Thymus (tissue), 11 donors: Measurements from ENCODE around the gene CHTF18. TPM values are rescaled to one million over a fixed set of nuclear protein-coding genes. Genes with fewer than 3 reads are reported as not detected.
A peak's percentile ranks its signal among the peaks of the same experiment; 100 is the strongest.
"Not testable (repeated sequence)": the region's sequence is repeated elsewhere in the genome, so short reads cannot be mapped to it uniquely, and the experiment has no call there.

Experiments
- DNase-seq, 9 donors: peaks; one replicate each; pipeline ENCODE4 v3.0.0-alpha.2; 2013; ENCODE audit warnings: low spot score in 9 of 9, low read depth in 6 of 9, missing footprints in 1 of 9
- H3K27ac ChIP-seq, 2 donors: one replicate each; pipeline ENCODE4 v1.5.1; 2013; ENCODE audit warnings: control low read depth in 1 of 2, low read depth in 1 of 2, low read length in 1 of 2, mild to moderate bottlenecking in 1 of 2, moderate library complexity in 1 of 2
- H3K27me3 ChIP-seq, 2 donors: one replicate each; pipeline ENCODE4 v1.5.1; 2013; ENCODE audit warnings: low read length in 1 of 2; ENCODE audit not compliant: control insufficient read depth in 2 of 2, insufficient read depth in 1 of 2
- H3K36me3 ChIP-seq, 2 donors: one replicate each; pipeline ENCODE4 v1.5.1; 2013; ENCODE audit warnings: low read length in 1 of 2, mild to moderate bottlenecking in 1 of 2, moderate library complexity in 1 of 2; ENCODE audit not compliant: control insufficient read depth in 2 of 2, insufficient read depth in 2 of 2
- H3K4me1 ChIP-seq, 2 donors: one replicate each; pipeline ENCODE4 v1.5.1; 2013; ENCODE audit warnings: low read length in 2 of 2; ENCODE audit not compliant: control insufficient read depth in 2 of 2, insufficient read depth in 2 of 2
- H3K4me3 ChIP-seq, 2 donors: one replicate each; pipeline ENCODE4 v1.5.1; 2013; ENCODE audit warnings: low read length in 2 of 2, control low read depth in 1 of 2, mild to moderate bottlenecking in 1 of 2
- H3K9me3 ChIP-seq, 2 donors: one replicate each; pipeline ENCODE4 v1.5.1; 2013; ENCODE audit warnings: low read length in 1 of 2, mild to moderate bottlenecking in 1 of 2; ENCODE audit not compliant: control insufficient read depth in 2 of 2, insufficient read depth in 1 of 2
- WGBS: extraction: QIAGEN DNeasy Blood & Tissue Kit; methylation state at CpG from one replicate; pipeline ENCODE4 v1.1.7; 2013; 5-methylcytosine and 5-hydroxymethylcytosine counted together
- polyA plus RNA-seq: library from polyadenylated mRNA; stranded (reverse); fragments of 200-250 nt; gene quantifications from one replicate; pipeline ENCODE4 v1.2.3, GENCODE V29; 2013
- total RNA-seq: library from RNA; stranded (reverse); fragments of 120-200 nt; gene quantifications from one replicate; pipeline ENCODE4 v1.2.4, GENCODE V29; 2013
- donor health status: healthy.

CHTF18 gene
- total and polyA plus RNA-seq, 2 donors: 20.4 to 38.8 TPM

DNA sequence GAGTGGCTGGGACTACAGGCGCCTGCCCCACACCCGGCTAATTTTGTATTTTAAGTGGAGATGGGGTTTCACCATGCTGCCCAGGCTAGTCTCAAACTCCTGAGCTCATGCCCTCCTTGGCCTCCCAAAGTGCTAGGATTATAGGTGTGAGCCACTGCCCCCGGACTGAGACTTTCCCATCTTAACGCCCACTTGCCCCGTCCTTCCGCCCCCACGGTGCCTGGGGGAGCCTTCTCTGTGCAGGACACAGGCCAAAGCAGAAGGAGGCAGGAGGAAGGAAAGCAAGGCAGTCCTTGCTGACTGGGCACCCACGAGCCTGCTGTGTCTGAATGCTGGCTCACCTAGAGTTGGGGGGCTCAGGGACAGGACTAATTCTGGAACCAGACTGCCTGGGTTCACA, 29.7 kb downstream of the CHTF18 start:
- DNase-seq: no peak
- H3K36me3 ChIP-seq: no peaks in the 10 kb centered on the region
- H3K27me3 ChIP-seq: peaks cover 25 to 59% of the 10 kb centered on the region in 2 donors
- no peak overlapping the region for H3K4me3 ChIP-seq
- 79% methylated on average over 8 of the region's 8 CpGs for WGBS
- no peaks in the 10 kb centered on the region for H3K9me3 ChIP-seq
- peaks cover 0 to 15% of the 10 kb centered on the region in 2 donors for H3K4me1 ChIP-seq
- H3K27ac ChIP-seq: no peak overlapping the region

DNA sequence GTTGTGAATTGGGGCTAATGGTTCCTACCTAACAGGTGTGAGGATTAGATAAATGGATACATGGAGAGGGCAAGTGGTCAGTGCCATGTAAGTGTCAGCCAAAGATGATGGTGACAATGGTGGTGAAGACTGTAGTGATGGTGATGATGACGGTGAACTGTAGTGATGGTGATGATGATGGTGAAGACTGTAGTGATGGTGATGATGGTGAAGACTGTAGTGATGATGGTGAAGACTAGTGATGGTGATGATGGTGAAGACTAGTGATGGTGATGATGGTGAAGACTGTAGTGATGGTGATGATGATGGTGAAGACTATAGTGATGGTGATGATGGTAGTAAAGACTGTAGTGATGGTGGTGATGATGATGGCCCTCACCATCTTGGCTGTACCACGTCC, 30.2 kb downstream of the CHTF18 start:
- H3K36me3 ChIP-seq: no peaks in the 10 kb centered on the region
- no peak overlapping the region for H3K4me3 ChIP-seq
- 89% methylated on average over 2 of the region's 2 CpGs for WGBS
- H3K9me3 ChIP-seq: no peaks in the 10 kb centered on the region
- DNase-seq: no peak
- H3K4me1 ChIP-seq: peaks cover 0 to 15% of the 10 kb centered on the region in 2 donors
- peaks cover 21 to 55% of the 10 kb centered on the region in 2 donors for H3K27me3 ChIP-seq
- no peak overlapping the region for H3K27ac ChIP-seq

DNA sequence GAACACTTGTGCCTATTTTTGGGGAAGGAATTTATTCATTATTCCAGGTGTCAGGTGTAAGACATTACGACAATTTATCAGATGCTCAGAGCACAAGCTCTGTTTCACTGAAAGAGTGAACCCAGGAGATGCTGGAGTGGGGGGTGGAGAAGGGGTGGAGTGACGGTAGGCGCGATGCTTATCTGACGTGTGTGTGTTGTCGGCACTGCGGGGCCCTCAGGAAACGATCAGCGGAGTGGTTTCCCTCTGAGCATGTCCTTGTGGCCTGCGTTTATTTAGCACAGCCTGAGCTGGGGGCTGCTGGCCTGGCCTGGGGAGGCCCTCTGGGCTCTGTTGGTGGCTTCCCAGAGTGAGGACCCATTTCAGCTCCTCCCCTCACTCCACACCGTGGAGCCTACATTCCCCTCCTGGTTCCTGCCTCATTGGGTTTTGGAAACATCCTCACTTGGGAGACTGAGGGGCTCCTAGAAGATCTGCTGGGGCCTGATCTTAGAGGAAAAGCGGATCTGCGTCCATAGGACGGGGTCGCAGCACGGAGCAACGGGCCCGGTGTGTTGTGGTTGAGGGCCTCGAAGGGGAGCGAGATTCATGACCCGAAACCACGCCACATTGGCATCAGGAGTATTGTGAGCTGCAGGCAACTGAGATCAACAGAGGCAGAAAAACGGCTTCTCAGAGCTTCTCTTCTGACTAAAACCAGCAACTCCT, 31.1 kb downstream of the CHTF18 start:
- Histone ChIP-seq H3K27ac (peak overlapping the region in 1 of 2 donors; percentile 70), H3K4me1 (peaks cover 0 to 15% of the 10 kb centered on the region in 2 donors), H3K27me3 (peaks cover 12 to 49% of the 10 kb centered on the region in 2 donors), H3K9me3 (no peaks in the 10 kb centered on the region), H3K4me3 (peak overlapping the region in 1 of 2 donors; percentile 4), H3K36me3 (no peaks in the 10 kb centered on the region)
- WGBS: 4% methylated on average over 23 of the region's 23 CpGs
- peak in 2 of 9 donors; percentile 61 to 74 for DNase-seq

DNA sequence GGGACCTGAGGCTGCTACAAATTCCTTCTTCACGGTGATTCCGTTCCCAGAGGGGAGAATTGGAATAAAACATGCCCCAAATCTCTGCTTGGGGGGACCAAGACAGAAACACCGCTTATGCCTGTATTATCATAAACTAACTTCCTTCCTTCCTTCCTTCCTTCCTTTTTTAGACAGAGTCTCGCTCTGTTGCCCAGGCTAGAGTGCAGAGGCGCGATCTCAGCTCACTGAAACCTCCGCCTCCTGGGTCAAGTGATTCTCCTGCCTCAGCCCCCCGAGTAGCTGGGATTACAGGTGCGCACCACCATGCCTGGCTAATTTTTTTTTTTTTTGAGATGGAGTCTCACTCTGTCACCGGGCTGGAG, 31.6 kb downstream of the CHTF18 start:
- not testable (repeated sequence) for H3K9me3 ChIP-seq, H3K4me3 ChIP-seq, DNase-seq, H3K36me3 ChIP-seq
- H3K4me1 ChIP-seq: peaks cover 0 to 15% of the 10 kb centered on the region in 2 donors
- peaks cover 9 to 44% of the 10 kb centered on the region in 2 donors for H3K27me3 ChIP-seq
- H3K27ac ChIP-seq: peak overlapping the region in 1 of 2 donors; percentile 70
- WGBS: 43% methylated on average over 10 of the region's 10 CpGs

DNA sequence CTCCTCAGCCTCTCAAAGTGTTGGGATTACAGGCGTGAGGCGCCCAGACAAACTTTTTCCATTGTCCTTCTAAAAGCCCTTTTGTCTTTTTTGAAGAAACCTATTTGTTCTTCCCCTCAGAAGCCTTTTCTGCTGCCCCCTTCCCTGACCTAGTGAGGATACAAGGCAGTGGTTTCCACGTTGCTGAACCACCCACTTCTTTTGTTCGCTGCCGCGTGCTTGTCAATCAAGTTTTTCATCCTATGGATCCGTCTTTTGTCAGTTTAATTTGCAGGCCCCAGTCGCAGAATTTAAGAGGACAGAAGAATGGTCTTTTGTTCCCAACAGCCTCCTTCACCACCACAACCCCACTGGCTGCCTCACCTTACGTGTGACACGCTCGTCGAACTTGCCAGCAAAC, 32.3 kb downstream of the CHTF18 start:
- DNase-seq: no peak
- WGBS: 93% methylated on average over 12 of the region's 12 CpGs
- no peak overlapping the region for H3K4me3 ChIP-seq
- H3K4me1 ChIP-seq: peaks cover 0 to 15% of the 10 kb centered on the region in 2 donors
- H3K27me3 ChIP-seq: peaks cover 9 to 41% of the 10 kb centered on the region in 2 donors
- H3K36me3 ChIP-seq: no peaks in the 10 kb centered on the region
- no peaks in the 10 kb centered on the region for H3K9me3 ChIP-seq
- H3K27ac ChIP-seq: no peak overlapping the region

DNA sequence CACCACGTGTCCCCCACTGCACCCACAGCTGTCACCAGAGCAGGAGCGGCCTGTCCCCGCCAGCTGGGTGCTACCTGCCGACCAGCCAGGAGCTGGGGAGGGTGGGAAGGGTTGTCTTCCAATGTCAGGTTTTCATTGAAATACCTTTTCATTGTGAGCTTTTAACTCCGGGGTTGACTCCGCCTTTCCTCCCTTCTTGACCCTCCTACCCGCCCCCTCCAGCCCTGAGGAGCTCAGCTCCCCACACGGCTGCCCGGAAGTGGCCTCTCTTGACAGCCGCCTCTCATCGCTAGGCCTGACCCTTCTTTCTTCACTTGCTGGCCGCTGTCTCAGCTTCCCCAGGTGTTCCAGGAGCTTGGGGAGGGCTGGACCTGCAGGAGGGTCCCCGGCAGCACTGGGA, 33.3 kb downstream of the CHTF18 start:
- H3K9me3 ChIP-seq: no peaks in the 10 kb centered on the region
- H3K27ac ChIP-seq: no peak overlapping the region
- H3K27me3 ChIP-seq: peaks cover 5 to 33% of the 10 kb centered on the region in 2 donors
- no peaks in the 10 kb centered on the region for H3K36me3 ChIP-seq
- no peak overlapping the region for H3K4me3 ChIP-seq
- 84% methylated on average over 13 of the region's 13 CpGs for WGBS
- H3K4me1 ChIP-seq: peaks cover 0 to 15% of the 10 kb centered on the region in 2 donors
- no peak for DNase-seq

DNA sequence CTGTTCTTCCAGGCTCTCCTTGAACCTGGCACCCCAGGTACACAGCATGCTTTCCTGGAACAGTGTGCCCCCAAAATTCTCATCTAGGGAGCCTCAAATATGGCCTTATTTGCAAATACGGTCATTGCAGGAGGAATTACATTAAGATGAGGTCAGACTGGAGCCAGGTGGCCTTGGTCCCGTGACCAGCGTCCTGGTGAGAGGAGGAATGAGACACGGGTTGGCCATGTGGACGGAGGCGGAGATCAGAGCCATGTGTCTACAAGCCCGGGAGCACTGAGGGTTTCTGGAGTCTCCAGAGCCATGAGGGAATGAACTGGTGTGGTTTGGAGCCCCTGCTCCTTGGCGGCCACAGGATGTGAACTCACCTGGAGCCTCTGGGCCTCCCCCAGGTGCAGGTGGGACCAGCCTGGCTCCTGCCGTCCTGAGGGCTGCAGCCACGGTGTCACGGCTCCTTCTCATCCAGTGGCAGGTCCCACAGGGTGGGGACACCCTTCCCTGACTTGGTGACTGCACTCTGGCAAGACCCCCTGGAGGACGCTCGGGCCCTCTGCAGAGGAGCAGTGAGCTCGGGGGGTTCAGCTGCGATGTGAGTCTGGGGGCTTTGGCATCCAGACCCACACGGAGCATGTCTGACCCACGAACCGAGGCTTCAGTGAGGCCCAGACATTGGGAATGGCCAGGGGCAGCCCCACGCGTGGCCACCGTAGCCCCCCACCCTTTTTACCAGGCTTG, 33.9 kb downstream of the CHTF18 start:
- peaks cover 0 to 15% of the 10 kb centered on the region in 2 donors for H3K4me1 ChIP-seq
- DNase-seq: no peak
- H3K36me3 ChIP-seq: no peaks in the 10 kb centered on the region
- no peak overlapping the region for H3K27ac ChIP-seq
- H3K4me3 ChIP-seq: no peak overlapping the region
- peaks cover 0 to 27% of the 10 kb centered on the region in 2 donors for H3K27me3 ChIP-seq
- 97% methylated on average over 21 of the region's 21 CpGs for WGBS
- no peaks in the 10 kb centered on the region for H3K9me3 ChIP-seq

DNA sequence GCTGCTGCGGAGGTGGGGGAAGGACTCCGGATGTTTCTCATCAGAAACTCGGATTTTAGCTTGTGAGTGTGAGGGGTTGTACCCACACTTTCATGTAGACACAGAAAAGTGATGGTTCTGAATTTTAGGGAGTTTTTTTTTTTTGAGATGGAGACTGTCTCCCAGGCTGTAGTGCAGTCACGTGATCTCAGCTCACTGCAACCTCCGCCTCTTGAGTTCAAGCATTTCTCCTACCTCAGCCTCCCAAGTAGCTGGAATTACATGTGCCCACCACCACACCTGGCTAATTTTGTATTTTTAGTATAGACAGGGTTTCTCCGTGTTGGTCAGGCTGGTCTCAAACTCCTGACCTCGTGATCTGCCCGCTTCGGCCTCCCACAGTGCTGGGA, 34.5 kb downstream of the CHTF18 start:
- H3K36me3 ChIP-seq: no peaks in the 10 kb centered on the region
- no peak for DNase-seq
- peaks cover 0 to 15% of the 10 kb centered on the region in 2 donors for H3K4me1 ChIP-seq
- H3K9me3 ChIP-seq: no peaks in the 10 kb centered on the region
- peaks cover 0 to 21% of the 10 kb centered on the region in 2 donors for H3K27me3 ChIP-seq
- no peak overlapping the region for H3K4me3 ChIP-seq
- H3K27ac ChIP-seq: no peak overlapping the region
- 95% methylated on average over 9 of the region's 9 CpGs for WGBS

DNA sequence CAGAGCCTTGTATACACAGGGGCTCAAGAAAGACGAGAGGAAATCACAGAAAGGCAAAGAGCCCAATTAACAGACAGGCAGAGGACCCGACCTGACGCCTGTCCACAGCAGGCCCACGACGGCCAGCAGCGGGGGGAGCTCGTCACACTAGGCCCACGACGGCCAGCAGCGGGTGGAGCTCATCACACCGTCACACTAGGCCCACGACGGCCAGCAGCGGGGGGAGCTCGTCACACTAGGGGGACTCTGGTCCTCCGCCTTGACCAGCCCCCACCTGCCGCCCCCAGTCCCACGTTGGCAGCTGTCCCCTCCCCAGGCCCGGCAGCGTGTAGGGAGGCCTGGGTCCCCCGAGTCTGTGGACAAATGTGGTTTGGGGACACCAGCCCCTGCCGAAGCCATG, 35.8 kb downstream of the CHTF18 start:
- no peak overlapping the region for H3K27ac ChIP-seq
- H3K9me3 ChIP-seq: no peaks in the 10 kb centered on the region
- H3K36me3 ChIP-seq: no peaks in the 10 kb centered on the region
- no peak for DNase-seq
- H3K27me3 ChIP-seq: peaks cover 0 to 13% of the 10 kb centered on the region in 2 donors
- H3K4me3 ChIP-seq: no peak overlapping the region
- peaks cover 0 to 13% of the 10 kb centered on the region in 2 donors for H3K4me1 ChIP-seq
- WGBS: 94% methylated on average over 22 of the region's 22 CpGs
